Activated CD4-positive, alpha-beta T cell treated with anti-CD3 and anti-CD28 coated beads, Interleukin-2, amount 10 ng/mL, durations not matched to agents 24 days and 14 days (primary cell): ENCODE measurements around the gene TK2. TPM values are rescaled to one million over a fixed set of nuclear protein-coding genes. Genes with fewer than 3 reads are reported as not detected.
"Not testable (repeated sequence)": the region's sequence is repeated elsewhere in the genome, so short reads cannot be mapped to it uniquely, and the experiment has no call there.

Experiments
- DNase-seq: peaks from one replicate; pipeline ENCODE4 v3.0.0; 2022
- H3K27ac Mint-ChIP-seq: one replicate; pipeline ENCODE4 v1.8.0; 2022; ENCODE audit warnings: mild to moderate bottlenecking, mixed read lengths
- H3K27me3 Mint-ChIP-seq: one replicate; pipeline ENCODE4 v1.8.0; 2022; ENCODE audit warnings: mixed read lengths
- H3K36me3 Mint-ChIP-seq: one replicate; pipeline ENCODE4 v1.8.0; 2022; ENCODE audit warnings: low read depth, mild to moderate bottlenecking, mixed read lengths
- H3K4me1 Mint-ChIP-seq: one replicate; pipeline ENCODE4 v1.8.0; 2021; ENCODE audit warnings: mixed read lengths
- H3K4me3 Mint-ChIP-seq: one replicate; pipeline ENCODE4 v1.8.0; 2022; ENCODE audit warnings: mild to moderate bottlenecking, moderate library complexity, mixed read lengths
- H3K9me3 Mint-ChIP-seq: one replicate; pipeline ENCODE4 v1.8.0; 2021; ENCODE audit warnings: mixed read lengths
- intact Hi-C: fragments of 100-400 bp; cut with micrococcal nuclease; formaldehyde crosslinking; loops from one replicate; pipeline ENCODE4 v1.15.1; 2023
- total RNA-seq: library from RNA; stranded (reverse); gene quantifications from 2 replicates; pipeline ENCODE4 v1.2.3, GENCODE V29; 2022

TK2 gene
- total RNA-seq = 5.8 and 6.7 TPM in 2 replicates

GRCh38 chr16:66549284-66550131, at the start of gene TK2:
Gene TK2 (minus strand): TSS chr16:66550122. CDS start chr16:66550061, 61 bp downstream.
- Mint-ChIP-seq H3K36me3 (peaks cover 22% of the 10 kb centered on the region), H3K9me3 (no peaks in the 10 kb centered on the region), H3K4me1 (peaks cover 56% of the 10 kb centered on the region), H3K27me3 (peaks cover 2% of the 10 kb centered on the region), H3K27ac (peak within 1 kb of the TSS; percentile 90), H3K4me3 (peak within 1 kb of the TSS; percentile 91)
- peak; percentile 88 for DNase-seq
- intact Hi-C loops = loop anchor here (1.0 kb wide), 2 partner anchors 27 to 71 kb away; no protein-coding TSS in a partner anchor

- peak; percentile 71 for DNase-seq
- Mint-ChIP-seq H3K27ac (peak overlapping the region; percentile 70), H3K36me3 (peaks cover 5% of the 10 kb centered on the region), H3K9me3 (no peaks in the 10 kb centered on the region), H3K4me1 (peaks cover 38% of the 10 kb centered on the region), H3K4me3 (no peak overlapping the region), H3K27me3 (peaks cover 2% of the 10 kb centered on the region)
- intact Hi-C loops = no loop called here
These were observed 48.2 kb upstream of the TK2 start for GRCh38 chr16:66598111-66598510.

GRCh38 chr16:66596986-66597848, 47.3 kb upstream of the TK2 start:
- peak; percentile 74 for DNase-seq
- intact Hi-C loops = loop anchor here (1.0 kb wide), 1 partner anchor 8 kb away; no protein-coding TSS in a partner anchor
- Mint-ChIP-seq H3K4me1 (peaks cover 34% of the 10 kb centered on the region), H3K4me3 (peak overlapping the region; percentile 47), H3K9me3 (no peaks in the 10 kb centered on the region), H3K36me3 (peaks cover 5% of the 10 kb centered on the region), H3K27ac (peak overlapping the region; percentile 80), H3K27me3 (no peaks in the 10 kb centered on the region)

- H3K4me3 Mint-ChIP-seq, H3K9me3 Mint-ChIP-seq, H3K27me3 Mint-ChIP-seq, DNase-seq, intact Hi-C loops, H3K36me3 Mint-ChIP-seq: not testable (repeated sequence)
- Mint-ChIP-seq H3K27ac (peak overlapping the region; percentile 80), H3K4me1 (peaks cover 34% of the 10 kb centered on the region)
These were observed 46.6 kb upstream of the TK2 start for GRCh38 chr16:66596559-66596958.

- Mint-ChIP-seq H3K4me3 (no peak overlapping the region), H3K4me1 (peaks cover 37% of the 10 kb centered on the region), H3K27ac (peak overlapping the region; percentile 49), H3K9me3 (no peaks in the 10 kb centered on the region), H3K27me3 (no peaks in the 10 kb centered on the region), H3K36me3 (no peaks in the 10 kb centered on the region)
- DNase-seq = no peak
- intact Hi-C loops = no loop called here
These were observed 44.8 kb upstream of the TK2 start for GRCh38 chr16:66594739-66595138.

GRCh38 chr16:66592814-66593213, 42.9 kb upstream of the TK2 start:
- no peak overlapping the region for H3K4me3 Mint-ChIP-seq
- H3K27ac Mint-ChIP-seq = no peak overlapping the region
- H3K36me3 Mint-ChIP-seq = no peaks in the 10 kb centered on the region
- no peak for DNase-seq
- no peaks in the 10 kb centered on the region for H3K27me3 Mint-ChIP-seq
- peaks cover 35% of the 10 kb centered on the region for H3K4me1 Mint-ChIP-seq
- H3K9me3 Mint-ChIP-seq = no peaks in the 10 kb centered on the region
- intact Hi-C loops = no loop called here

GRCh38 chr16:66592241-66592640, 42.3 kb upstream of the TK2 start:
- Mint-ChIP-seq H3K4me1 (peaks cover 37% of the 10 kb centered on the region), H3K4me3 (no peak overlapping the region), H3K36me3 (no peaks in the 10 kb centered on the region), H3K27me3 (no peaks in the 10 kb centered on the region), H3K9me3 (no peaks in the 10 kb centered on the region), H3K27ac (no peak overlapping the region)
- intact Hi-C loops = no loop called here
- DNase-seq = no peak

- Mint-ChIP-seq H3K27me3 (no peaks in the 10 kb centered on the region), H3K36me3 (no peaks in the 10 kb centered on the region), H3K4me3 (peak overlapping the region; percentile 76), H3K4me1 (peaks cover 34% of the 10 kb centered on the region), H3K9me3 (no peaks in the 10 kb centered on the region), H3K27ac (no peak overlapping the region)
- intact Hi-C loops = no loop called here
- no peak for DNase-seq
These were observed 41.1 kb upstream of the TK2 start for GRCh38 chr16:66591018-66591417.

- no peaks in the 10 kb centered on the region for H3K27me3 Mint-ChIP-seq
- H3K36me3 Mint-ChIP-seq = no peaks in the 10 kb centered on the region
- peak overlapping the region; percentile 76 for H3K4me3 Mint-ChIP-seq
- H3K27ac Mint-ChIP-seq = peak overlapping the region; percentile 63
- H3K4me1 Mint-ChIP-seq = peaks cover 39% of the 10 kb centered on the region
- DNase-seq = peak; percentile 86
- H3K9me3 Mint-ChIP-seq = no peaks in the 10 kb centered on the region
- intact Hi-C loops = loop anchor here (1.0 kb wide), 2 partner anchors 14 to 26 kb away; partner anchors contain the start of gene CMTM3
These were observed 40.4 kb upstream of the TK2 start for GRCh38 chr16:66590322-66590721.

- peaks cover 2% of the 10 kb centered on the region for H3K36me3 Mint-ChIP-seq
- peak overlapping the region; percentile 76 for H3K4me3 Mint-ChIP-seq
- H3K4me1 Mint-ChIP-seq = peaks cover 34% of the 10 kb centered on the region
- peak overlapping the region; percentile 56 for H3K27ac Mint-ChIP-seq
- peak; percentile 89 for DNase-seq
- H3K27me3 Mint-ChIP-seq = no peaks in the 10 kb centered on the region
- no peaks in the 10 kb centered on the region for H3K9me3 Mint-ChIP-seq
- intact Hi-C loops = loop anchor here (1.0 to 2.0 kb wide), 3 partner anchors 36 to 183 kb away; partner anchors contain the start of gene CKLF
These were observed 39.2 kb upstream of the TK2 start for GRCh38 chr16:66588981-66589713.

- peak; percentile 62 for DNase-seq
- Mint-ChIP-seq H3K27me3 (no peaks in the 10 kb centered on the region), H3K4me3 (peak overlapping the region; percentile 64), H3K9me3 (no peaks in the 10 kb centered on the region), H3K36me3 (peaks cover 2% of the 10 kb centered on the region), H3K27ac (peak overlapping the region; percentile 2), H3K4me1 (peaks cover 34% of the 10 kb centered on the region)
- intact Hi-C loops = loop anchor here (2.0 kb wide), 1 partner anchor 35 kb away; the partner anchor contains the start of gene CKLF
These were observed 38.1 kb upstream of the TK2 start for GRCh38 chr16:66587881-66588600.

GRCh38 chr16:66585481-66586239, 35.7 kb upstream of the TK2 start:
- peaks cover 43% of the 10 kb centered on the region for H3K4me1 Mint-ChIP-seq
- peak overlapping the region; percentile 14 for H3K4me3 Mint-ChIP-seq
- H3K27me3 Mint-ChIP-seq = no peaks in the 10 kb centered on the region
- no peaks in the 10 kb centered on the region for H3K9me3 Mint-ChIP-seq
- no peak for DNase-seq
- intact Hi-C loops = no loop called here
- peak overlapping the region; percentile 18 for H3K27ac Mint-ChIP-seq
- peaks cover 7% of the 10 kb centered on the region for H3K36me3 Mint-ChIP-seq
